ENCODE results near the gene CCDC12.

DNA sequence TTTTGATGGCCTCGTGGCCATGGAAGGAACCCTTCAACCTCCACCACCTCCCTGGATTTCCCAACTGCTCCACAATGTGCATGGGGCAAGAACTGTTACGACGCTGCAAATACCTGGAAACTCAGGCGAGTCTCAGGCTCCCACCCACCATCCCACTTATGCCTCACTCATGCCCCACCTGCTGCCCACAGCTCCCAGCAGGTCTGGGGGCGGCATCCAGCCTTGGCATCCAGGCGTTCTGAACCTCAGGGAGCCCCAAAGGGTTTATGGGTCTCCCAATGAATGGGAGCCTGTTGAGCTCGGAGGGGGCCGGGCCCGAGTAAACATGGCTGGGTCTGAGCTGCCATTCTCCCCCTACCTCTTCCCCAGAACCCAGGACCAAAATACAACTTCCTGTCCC is 101.0 kb downstream of the CCDC12 start:
- no peak for TF ChIP-seq CTCF (IDR thresholded peaks at IDR 0.05)
- TF ChIP-seq POLR2A (IDR thresholded peaks at IDR 0.05): no peak

Data from uterus (tissue), 2 donors.